Stimulated activated CD8-positive, alpha-beta memory T cell treated with anti-CD3 and anti-CD28 coated beads, Interleukin-4, amount 100 ng/mL, for 48 hours (primary cell): ENCODE data around the gene PHLDA1.
A peak's percentile ranks its signal among the peaks of the same experiment; 100 is the strongest.

Source experiments
- DNase-seq: peaks from one replicate; pipeline ENCODE4 v3.0.0-alpha.2; 2020

PHLDA1 gene

GRCh38 chr12:76031414-76032042 lies at the start of gene PHLDA1:
TSS of gene PHLDA1 (minus strand) at chr12:76031776.
- peak; percentile 97 for DNase-seq

DNA sequence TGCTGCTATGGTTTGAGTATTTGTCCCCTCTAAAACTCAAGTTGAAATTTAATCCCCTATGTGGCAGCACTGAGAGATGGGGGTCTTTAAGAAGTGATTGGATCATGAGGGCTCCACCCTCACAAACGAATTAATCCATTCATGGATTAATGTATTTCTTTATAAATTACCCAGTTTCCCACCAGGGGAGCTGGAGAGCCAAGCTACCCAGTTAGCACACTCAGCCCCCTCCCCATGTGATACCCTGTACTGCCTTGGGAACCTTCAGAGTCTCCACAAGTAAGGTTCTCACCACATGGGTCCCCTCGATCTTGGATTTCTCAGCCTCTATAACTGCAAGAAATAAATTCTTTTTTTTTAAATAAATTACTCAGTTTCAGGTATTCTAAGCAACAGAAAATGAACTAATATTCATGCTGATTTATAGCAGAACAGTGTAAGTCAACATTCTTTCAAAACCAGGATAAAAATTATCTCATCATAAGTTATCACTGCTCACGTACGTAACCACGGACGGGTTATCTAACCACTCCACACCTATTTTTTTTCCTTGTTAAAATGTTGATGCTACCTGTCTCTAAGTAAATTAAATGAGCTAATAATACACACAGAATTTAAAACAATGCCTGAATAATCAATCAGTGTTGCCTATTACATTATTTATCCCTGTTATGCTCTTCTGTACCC lies 49.3 kb upstream of the PHLDA1 start:
- no peak for DNase-seq

GRCh38 chr12:76080017-76080728 lies 48.6 kb upstream of the PHLDA1 start:
- DNase-seq = no peak

DNA sequence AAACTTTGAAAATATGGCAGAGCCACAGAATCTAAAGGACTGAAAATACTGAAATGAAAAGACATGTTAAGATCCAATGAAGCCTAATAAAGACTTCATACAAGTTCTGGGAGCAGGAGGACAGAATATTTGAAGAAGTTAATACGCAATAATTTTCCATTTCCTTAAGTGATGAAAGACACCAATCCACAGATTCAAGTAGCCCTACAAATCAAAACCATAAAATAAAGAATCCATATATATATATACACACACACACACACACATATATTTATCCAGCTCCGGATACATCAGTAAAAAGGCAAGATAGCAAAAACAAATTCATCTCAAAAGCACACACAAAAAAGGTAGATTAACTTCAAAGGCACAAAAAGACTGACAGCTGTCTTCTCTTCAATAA lies 47.2 kb upstream of the PHLDA1 start:
- no peak for DNase-seq

- no peak for DNase-seq
Observed at GRCh38 chr12:76075448-76075847, 43.9 kb upstream of the PHLDA1 start.

- DNase-seq = no peak
Observed at GRCh38 chr12:76074701-76075336, 43.2 kb upstream of the PHLDA1 start.

- no peak for DNase-seq
Observed at GRCh38 chr12:76073561-76073960, 42.0 kb upstream of the PHLDA1 start.

- no peak for DNase-seq
Observed at GRCh38 chr12:76072568-76072967, 41.0 kb upstream of the PHLDA1 start.

DNA sequence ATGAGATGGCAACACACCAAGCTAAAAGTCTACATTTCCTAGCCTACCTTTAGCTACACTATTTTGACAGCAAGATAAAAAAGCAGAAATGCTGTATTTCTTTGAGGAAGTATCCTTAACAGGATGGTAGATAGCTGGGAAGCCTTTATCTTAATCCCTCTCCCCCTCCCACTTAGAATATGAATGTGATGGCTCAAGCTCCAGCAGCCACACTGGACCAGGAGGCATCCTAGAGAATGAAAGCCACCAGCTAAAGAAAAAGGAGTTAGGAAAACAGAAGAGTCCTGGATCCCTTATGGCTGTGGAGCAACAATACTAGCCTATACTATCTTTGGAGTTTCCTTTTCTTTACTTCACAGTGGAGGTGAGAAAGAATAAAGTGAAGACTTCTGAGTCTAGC lies 37.8 kb upstream of the PHLDA1 start:
- DNase-seq = no peak

- no peak for DNase-seq
Observed at GRCh38 chr12:76065917-76066316, 34.3 kb upstream of the PHLDA1 start.

- DNase-seq = no peak
Observed at GRCh38 chr12:76064904-76065303, 33.3 kb upstream of the PHLDA1 start.

GRCh38 chr12:76060111-76060510 lies 28.5 kb upstream of the PHLDA1 start:
- DNase-seq = no peak

- no peak for DNase-seq
Observed at GRCh38 chr12:76057326-76057725, 25.8 kb upstream of the PHLDA1 start.

- no peak for DNase-seq
Observed at GRCh38 chr12:76055393-76055792, 23.8 kb upstream of the PHLDA1 start.

- DNase-seq = no peak
Observed at GRCh38 chr12:76049575-76050251, 18.1 kb upstream of the PHLDA1 start.

- no peak for DNase-seq
Observed at GRCh38 chr12:76047742-76048141, 16.2 kb upstream of the PHLDA1 start.

DNA sequence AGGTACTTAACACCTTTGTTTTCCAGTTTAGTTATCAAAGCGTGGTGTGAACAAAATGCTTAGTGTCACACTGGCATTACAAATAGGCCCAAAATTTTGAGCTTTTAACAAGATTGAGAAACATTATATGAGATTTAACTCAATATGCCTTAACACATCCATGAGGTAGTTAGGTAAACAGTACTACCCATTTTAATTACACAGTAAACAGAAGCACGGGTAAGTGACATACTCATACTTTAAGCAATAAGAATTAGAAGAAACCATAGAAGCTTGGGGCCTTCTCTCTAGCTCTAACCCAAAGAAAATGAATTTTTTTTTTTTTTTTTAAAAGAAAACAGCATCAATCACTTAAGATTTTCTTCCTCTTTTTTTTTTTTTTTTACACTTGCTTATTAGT lies 15.5 kb upstream of the PHLDA1 start:
- no peak for DNase-seq

DNA sequence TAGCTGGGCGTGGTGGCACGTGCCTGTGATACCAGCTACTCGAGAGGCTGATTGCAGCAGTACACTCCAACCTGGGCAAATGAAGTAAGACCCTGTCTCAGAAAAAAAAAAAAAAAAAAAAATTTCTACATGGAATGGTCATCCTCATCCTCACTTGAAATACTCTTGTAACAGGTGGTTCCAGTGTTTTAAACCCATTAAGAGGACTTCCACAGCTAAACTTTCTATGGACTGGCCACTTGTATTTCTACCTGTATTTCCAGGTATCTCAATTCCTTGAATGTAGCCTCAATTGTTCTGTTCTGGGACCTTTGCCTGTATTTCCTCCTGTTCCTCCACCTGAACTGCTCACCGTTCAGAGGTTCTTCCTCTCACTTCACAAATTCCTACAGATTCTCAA lies 11.8 kb upstream of the PHLDA1 start:
- DNase-seq = no peak

GRCh38 chr12:76042147-76042546 lies 10.6 kb upstream of the PHLDA1 start:
- no peak for DNase-seq

DNA sequence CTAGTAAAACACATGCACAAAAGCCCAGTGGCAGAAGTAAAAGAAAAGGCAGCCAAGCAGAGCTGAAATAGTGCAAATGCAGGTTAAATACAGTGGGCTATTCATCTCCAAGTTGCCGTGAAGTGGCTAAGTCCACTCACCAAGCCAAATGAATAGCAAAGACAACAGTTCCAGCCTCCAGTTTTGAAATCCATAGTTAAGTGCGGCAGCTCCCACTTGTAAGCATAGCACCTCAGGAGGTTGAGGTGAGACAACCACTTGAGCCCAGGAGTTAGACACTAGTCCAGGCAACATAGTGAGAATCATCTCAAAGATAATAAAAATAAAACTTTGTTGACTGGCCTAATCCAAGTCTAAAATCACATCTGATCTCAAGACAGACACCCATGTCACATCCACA lies 9.8 kb upstream of the PHLDA1 start:
- DNase-seq = no peak

GRCh38 chr12:76040461-76040860 lies 8.9 kb upstream of the PHLDA1 start:
- DNase-seq = no peak

- DNase-seq = no peak
Observed at GRCh38 chr12:76038176-76038575, 6.6 kb upstream of the PHLDA1 start.
